ENCODE measurements around the gene TTLL11.

Gene TTLL11

GRCh38 chr9:121783521-121784507 lies 309.3 kb downstream of the TTLL11 start:
- TF ChIP-seq CTCF (conservative IDR thresholded peaks at IDR 0.05) = no peak
- no peak for TF ChIP-seq ZFX (IDR thresholded peaks at IDR 0.05)
- H3K27ac ChIP-seq = no peak overlapping the region

GRCh38 chr9:121783111-121783510 lies 310.0 kb downstream of the TTLL11 start:
- TF ChIP-seq ZFX (IDR thresholded peaks at IDR 0.05) (no peak), CTCF (conservative IDR thresholded peaks at IDR 0.05) (no peak)
- H3K27ac ChIP-seq = no peak overlapping the region

DNA sequence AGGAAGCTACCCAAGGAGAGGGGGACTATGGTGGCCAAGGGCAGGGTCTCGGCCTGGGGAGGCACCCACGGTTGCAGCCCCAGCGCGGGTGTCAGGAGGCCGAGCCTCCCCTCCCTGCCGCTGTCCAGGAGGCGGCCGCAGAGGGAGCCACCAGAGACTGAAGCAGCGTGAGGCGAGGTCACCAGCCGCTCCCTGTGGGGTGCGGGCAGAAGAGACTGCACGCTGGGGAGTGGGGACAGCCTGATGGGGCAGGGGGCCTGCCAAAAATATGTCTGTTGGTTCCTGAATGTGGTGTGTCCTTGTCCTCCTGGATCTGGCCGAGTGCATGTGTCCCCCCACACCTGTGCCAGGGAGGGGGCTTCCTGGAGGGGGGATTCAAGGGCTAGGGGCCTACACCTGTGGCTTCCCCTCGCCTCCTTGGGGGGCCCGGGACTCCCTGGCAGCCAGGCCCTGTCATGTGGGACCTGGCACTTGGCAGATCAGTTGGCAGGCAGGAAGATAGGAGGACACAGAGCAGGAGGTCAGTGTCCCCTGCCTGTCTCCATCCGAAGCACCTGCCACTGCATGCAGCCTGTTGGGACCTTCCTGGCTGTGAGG lies 310.5 kb downstream of the TTLL11 start:
- no peak for TF ChIP-seq CTCF (conservative IDR thresholded peaks at IDR 0.05)
- H3K27ac ChIP-seq = no peak overlapping the region

- TF ChIP-seq ZFX (IDR thresholded peaks at IDR 0.05) (no peak), CTCF (conservative IDR thresholded peaks at IDR 0.05) (no peak)
- H3K27ac ChIP-seq = no peak overlapping the region
Measured at GRCh38 chr9:121781701-121782464, 311.2 kb downstream of the TTLL11 start.

DNA sequence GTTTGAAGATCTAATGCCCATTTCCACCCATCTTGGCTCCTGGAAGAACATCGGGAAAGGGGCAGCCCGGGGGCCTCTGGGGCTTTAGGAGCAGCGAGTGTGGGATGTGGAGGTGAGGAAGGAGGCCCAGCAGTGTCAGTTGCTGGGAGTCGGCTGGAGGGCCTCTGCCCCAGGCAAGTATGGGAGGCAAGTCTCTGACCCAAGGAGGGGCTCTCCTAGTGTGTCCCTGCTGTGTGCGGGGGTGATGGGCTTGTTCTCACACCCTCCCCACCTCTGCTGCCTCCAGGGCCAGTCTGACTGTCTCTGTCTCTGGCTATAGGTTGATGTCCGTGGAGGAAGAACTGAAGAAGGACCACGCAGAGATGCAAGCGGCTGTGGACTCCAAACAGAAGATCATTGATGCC lies 312.0 kb downstream of the TTLL11 start:
- H3K27ac ChIP-seq = no peak overlapping the region
- TF ChIP-seq ZFX (IDR thresholded peaks at IDR 0.05) (no peak), CTCF (conservative IDR thresholded peaks at IDR 0.05) (no peak)

DNA sequence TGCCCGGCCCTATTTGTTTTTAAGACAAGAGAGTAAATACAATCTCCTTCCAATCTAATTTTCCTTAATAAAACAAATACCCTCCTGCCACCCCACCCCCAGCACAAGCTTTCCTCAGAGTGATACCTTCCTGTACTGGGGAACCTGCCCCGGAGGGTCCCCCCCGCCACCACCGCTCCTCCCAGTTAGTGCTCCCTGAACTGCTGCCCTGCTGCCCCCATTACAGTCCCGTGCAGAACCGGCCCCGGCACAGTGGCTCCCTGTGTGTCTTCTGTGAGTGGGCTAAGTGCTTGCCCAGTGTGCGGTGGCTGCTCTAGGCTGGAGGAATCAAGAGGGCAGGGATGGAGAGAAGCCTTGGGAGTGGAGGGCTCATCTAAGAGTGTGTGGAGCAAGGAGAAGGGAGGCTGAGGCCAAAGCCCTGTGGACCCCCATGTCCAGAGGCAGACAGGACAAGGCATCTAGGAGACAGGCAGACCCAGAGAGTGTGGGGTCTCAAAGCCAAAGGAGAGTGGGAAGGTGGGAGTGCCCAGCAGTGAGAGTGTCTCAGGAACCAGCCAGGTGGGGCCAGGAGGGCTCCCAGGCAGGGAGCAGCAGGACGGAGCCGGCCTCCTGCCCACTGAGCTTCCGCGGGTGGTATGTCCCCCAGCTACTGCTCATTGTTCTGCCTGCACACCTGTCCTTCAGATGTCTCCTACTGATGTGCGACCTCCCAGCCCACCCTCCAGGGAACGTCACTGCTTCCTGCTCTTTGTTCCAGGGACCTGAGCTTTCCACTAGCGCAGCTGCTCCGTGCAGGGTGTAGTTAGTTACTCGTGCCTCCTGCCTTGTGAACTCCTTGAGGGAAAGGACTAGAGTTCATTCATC lies 312.7 kb downstream of the TTLL11 start:
- H3K27ac ChIP-seq = no peak overlapping the region
- TF ChIP-seq ZFX (IDR thresholded peaks at IDR 0.05) = no peak
- TF ChIP-seq CTCF (conservative IDR thresholded peaks at IDR 0.05) = no peak

Measured in C4-2B (cell line).